H9 (cell line): ENCODE measurements around the gene IL9. TPM values are rescaled to one million over a fixed set of nuclear protein-coding genes. Genes with fewer than 3 reads are reported as not detected.

Source experiments
- DNase-seq: peaks from one replicate; pipeline ENCODE4 v3.0.0-alpha.2; 2017
- H2AFZ ChIP-seq: one replicate; pipeline ENCODE4 v1.6.1; 2013; ENCODE audit warnings: mild to moderate bottlenecking, low read length, control low read depth, moderate library complexity
- H2AK5ac ChIP-seq: 2 replicates; pipeline ENCODE4 v1.6.1; 2013; ENCODE audit warnings: low read length, control low read depth, mixed read lengths; ENCODE audit not compliant: insufficient read length
- H2BK120ac ChIP-seq: one replicate; pipeline ENCODE4 v1.6.1; 2013; ENCODE audit warnings: low read depth, mild to moderate bottlenecking, low read length, control low read depth, inconsistent platforms; ENCODE audit not compliant: poor library complexity, severe bottlenecking
- H2BK12ac ChIP-seq: 2 replicates; pipeline ENCODE4 v1.6.1; 2013; ENCODE audit warnings: low read length, control low read depth, mixed read lengths, low read depth; ENCODE audit not compliant: insufficient read length
- H2BK15ac ChIP-seq: 2 replicates; pipeline ENCODE4 v1.6.1; 2013; ENCODE audit warnings: low read depth, low read length, control low read depth
- H2BK20ac ChIP-seq: one replicate; pipeline ENCODE4 v1.6.1; 2013; ENCODE audit warnings: low read depth, mild to moderate bottlenecking, low read length, control low read depth, inconsistent platforms; ENCODE audit not compliant: poor library complexity, severe bottlenecking
- H2BK5ac ChIP-seq: 2 replicates; pipeline ENCODE4 v1.6.1; 2013; ENCODE audit warnings: low read length, control low read depth, mixed read lengths; ENCODE audit not compliant: insufficient read length
- H3K14ac ChIP-seq: 2 replicates; pipeline ENCODE4 v1.6.1; 2013; ENCODE audit warnings: low read length, control low read depth; ENCODE audit not compliant: insufficient read depth
- H3K18ac ChIP-seq: 2 replicates; pipeline ENCODE4 v1.6.1; 2013; ENCODE audit warnings: low read depth, mild to moderate bottlenecking, mixed read lengths, low read length, control low read depth; ENCODE audit not compliant: insufficient read length
- H3K23ac ChIP-seq: 2 replicates; pipeline ENCODE4 v1.6.1; 2013; ENCODE audit warnings: low read length, control low read depth, mixed read lengths, low read depth; ENCODE audit not compliant: insufficient read length
- H3K23me2 ChIP-seq: 2 replicates; pipeline ENCODE4 v1.6.1; 2013; ENCODE audit warnings: low read depth, mild to moderate bottlenecking, mixed read lengths, low read length, control low read depth; ENCODE audit not compliant: insufficient read length, poor library complexity, severe bottlenecking
- H3K27ac ChIP-seq: 2 replicates; pipeline ENCODE4 v1.5.1; 2013; ENCODE audit warnings: low read length, control low read depth, mixed read lengths, low read depth; ENCODE audit not compliant: insufficient read length
- H3K27me3 ChIP-seq: 2 replicates; pipeline ENCODE4 v1.6.1; 2013; ENCODE audit warnings: low read length, control low read depth, inconsistent platforms; ENCODE audit not compliant: insufficient read depth
- H3K4ac ChIP-seq: 2 replicates; pipeline ENCODE4 v1.6.1; 2013; ENCODE audit warnings: low read depth, mild to moderate bottlenecking, control low read depth, inconsistent platforms, low read length, moderate library complexity
- H3K4me1 ChIP-seq: 2 replicates; pipeline ENCODE4 v1.6.1; 2013; ENCODE audit warnings: low read length, control low read depth, inconsistent platforms; ENCODE audit not compliant: insufficient read depth
- H3K4me2 ChIP-seq: 2 replicates; pipeline ENCODE4 v1.6.1; 2013; ENCODE audit warnings: low read length, control low read depth, mixed read lengths; ENCODE audit not compliant: insufficient read length, insufficient read depth
- H3K56ac ChIP-seq: 2 replicates; pipeline ENCODE4 v1.6.1; 2013; ENCODE audit warnings: low read depth, mild to moderate bottlenecking, mixed read lengths, low read length, control low read depth; ENCODE audit not compliant: insufficient read length
- H3K79me1 ChIP-seq: 2 replicates; pipeline ENCODE4 v1.6.1; 2013; ENCODE audit warnings: low read depth, mild to moderate bottlenecking, moderate library complexity, low read length, control low read depth, inconsistent platforms; ENCODE audit not compliant: insufficient read depth, poor library complexity, severe bottlenecking
- H3K79me2 ChIP-seq: 2 replicates; pipeline ENCODE4 v1.6.1; 2013; ENCODE audit warnings: low read length, control low read depth, inconsistent platforms; ENCODE audit not compliant: insufficient read depth
- H3K9ac ChIP-seq: 2 replicates; pipeline ENCODE4 v1.6.1; 2013; ENCODE audit warnings: low read length, control low read depth, mixed read lengths; ENCODE audit not compliant: insufficient read length; ENCODE audit errors: extremely low read depth
- H3K9me3 ChIP-seq: one replicate; pipeline ENCODE4 v1.6.1; 2013; ENCODE audit warnings: low read depth, low read length, inconsistent platforms; ENCODE audit not compliant: control insufficient read depth
- H3T11ph ChIP-seq: one replicate; pipeline ENCODE4 v1.6.1; 2013; ENCODE audit warnings: mild to moderate bottlenecking, low read length, control low read depth, inconsistent platforms
- H4K20me1 ChIP-seq: one replicate; pipeline ENCODE4 v1.6.1; 2013; ENCODE audit not compliant: control insufficient read depth, insufficient read length, insufficient read depth
- H4K5ac ChIP-seq: 2 replicates; pipeline ENCODE4 v1.6.1; 2013; ENCODE audit warnings: low read depth, mild to moderate bottlenecking, mixed read lengths, low read length, control low read depth; ENCODE audit not compliant: insufficient read length
- H4K8ac ChIP-seq: replicated peaks from 2 replicates; pipeline ENCODE4 v1.6.1; 2013; ENCODE audit warnings: low read length, control low read depth, mixed read lengths, low read depth; ENCODE audit not compliant: insufficient read length
- H4K91ac ChIP-seq: 2 replicates; pipeline ENCODE4 v1.6.1; 2013; ENCODE audit warnings: low read depth, mild to moderate bottlenecking, moderate library complexity, mixed read lengths, low read length, control low read depth; ENCODE audit not compliant: insufficient read length
- H3K27ac Mint-ChIP-seq, 3 experiments: 2 replicates in 2 of 3; 3 replicates in 1 of 3; pipeline ENCODE4 v1.8.0; 2020 to 2021; ENCODE audit warnings: mixed read lengths in 3 of 3, mild to moderate bottlenecking in 1 of 3, moderate library complexity in 1 of 3
- H3K27me3 Mint-ChIP-seq: 2 replicates; pipeline ENCODE4 v1.8.0; 2021; ENCODE audit warnings: low read depth, mild to moderate bottlenecking, moderate library complexity, mixed read lengths
- H3K36me3 Mint-ChIP-seq, 3 experiments: 2 replicates in 2 of 3; 3 replicates in 1 of 3; pipeline ENCODE4 v1.8.0; 2020 to 2021; ENCODE audit warnings: low read depth in 3 of 3, mixed read lengths in 3 of 3; ENCODE audit not compliant: insufficient read depth in 1 of 3
- H3K4me1 Mint-ChIP-seq, 2 experiments: 2 replicates each; pipeline ENCODE4 v1.8.0; 2020; ENCODE audit warnings: mixed read lengths in 2 of 2
- H3K4me3 Mint-ChIP-seq, 2 experiments: 2 replicates in 1 of 2; 3 replicates in 1 of 2; pipeline ENCODE4 v1.8.0; 2020 to 2021; ENCODE audit warnings: mild to moderate bottlenecking in 2 of 2, mixed read lengths in 2 of 2, moderate library complexity in 1 of 2
- H3K9me3 Mint-ChIP-seq, 2 experiments: 2 replicates in 1 of 2; 3 replicates in 1 of 2; pipeline ENCODE4 v1.8.0; 2020; ENCODE audit warnings: mild to moderate bottlenecking in 2 of 2, mixed read lengths in 2 of 2, moderate library complexity in 1 of 2
- CTCF ChIP-seq: fragments of 200-600 bp; sonication (generic); conservative IDR thresholded peaks from 3 replicates; pipeline ENCODE4 v1.8.0; 2021; ENCODE audit warnings: antibody characterized with exemption, mild to moderate bottlenecking
- WGBS: extraction: QIAGEN DNeasy Blood & Tissue Kit; methylation state at CpG from one replicate; pipeline ENCODE4 v1.1.7; 2013; ENCODE audit warnings: missing lambda C conversion rate, low lambda C conversion rate, mixed read lengths; ENCODE audit not compliant: insufficient read length; ENCODE audit errors: extremely low coverage; 5-methylcytosine and 5-hydroxymethylcytosine counted together
- total RNA-seq: library from RNA; stranded (reverse); gene quantifications from 2 replicates; pipeline ENCODE4 v1.2.1, GENCODE V29; 2021

The IL9 gene
- total RNA-seq, 1 experiment from 2014 or later: not detected

DNA sequence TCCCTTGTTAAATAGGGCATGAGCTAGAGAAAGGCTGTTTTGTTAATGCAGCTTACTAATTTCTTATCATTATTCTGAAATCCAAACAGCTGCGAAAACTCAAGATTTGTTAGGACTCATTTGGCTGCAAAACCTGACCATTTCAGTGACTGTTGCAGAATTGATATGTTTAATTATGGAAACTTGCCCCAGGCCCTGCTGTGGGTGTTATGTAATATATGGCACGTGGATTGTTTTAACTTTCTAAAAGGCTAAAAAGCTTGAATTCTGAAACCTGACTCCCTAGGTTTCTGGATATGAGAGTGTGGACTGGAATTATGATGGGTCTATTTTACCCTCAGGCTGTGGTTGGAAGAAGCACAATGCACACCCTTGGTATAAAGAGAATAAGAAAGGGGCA lies 4.4 kb downstream of the IL9 start:
- Histone ChIP-seq H4K5ac (no peak overlapping the region), H3K79me1 (no peaks in the 10 kb centered on the region), H2BK15ac (no peak overlapping the region), H3K4me1 (no peaks in the 10 kb centered on the region), H3K9ac (no peak overlapping the region), H3K27me3 (peaks cover 2% of the 10 kb centered on the region; the same call in 1 of the 2 replicates), H2BK12ac (no peak overlapping the region), H4K20me1 (no peaks in the 10 kb centered on the region), H3T11ph (no peak overlapping the region), H3K79me2 (no peaks in the 10 kb centered on the region), H2AFZ (no peak overlapping the region), H3K9me3 (no peaks in the 10 kb centered on the region), H3K4me2 (no peak overlapping the region), H3K14ac (no peak overlapping the region), H4K8ac (no peak overlapping the region), H3K23me2 (peaks cover 4% of the 10 kb centered on the region), H3K18ac (no peak overlapping the region), H3K23ac (no peak overlapping the region), H3K27ac (no peak overlapping the region), H2BK5ac (no peak overlapping the region), H2AK5ac (no peak overlapping the region), H2BK20ac (no peak overlapping the region), H3K56ac (no peak overlapping the region), H4K91ac (no peak overlapping the region), H3K4ac (no peak overlapping the region), H2BK120ac (no peak overlapping the region)
- no peaks in the 10 kb centered on the region for H3K36me3 Mint-ChIP-seq
- peaks cover 9 to 10% of the 10 kb centered on the region in 2 experiments for H3K4me1 Mint-ChIP-seq
- no peaks in the 10 kb centered on the region for H3K9me3 Mint-ChIP-seq
- no CpG with 5 or more reads among the region's 2 CpGs for WGBS
- no peak for DNase-seq
- no peak overlapping the region for H3K4me3 Mint-ChIP-seq
- peaks cover 49% of the 10 kb centered on the region for H3K27me3 Mint-ChIP-seq
- TF ChIP-seq CTCF: no peak
- H3K27ac Mint-ChIP-seq: no peak overlapping the region
